Activated T-cell treated with anti-CD3 and anti-CD28 coated beads for 1 hour (primary cell): ENCODE results near the gene FBXW7.
"Not testable (repeated sequence)": the region's sequence is repeated elsewhere in the genome, so short reads cannot be mapped to it uniquely, and the experiment has no call there.

Source experiments
- DNase-seq: peaks from one replicate; pipeline ENCODE4 v3.0.0-alpha.2; 2020; ENCODE audit warnings: low read depth

The FBXW7 gene

DNA sequence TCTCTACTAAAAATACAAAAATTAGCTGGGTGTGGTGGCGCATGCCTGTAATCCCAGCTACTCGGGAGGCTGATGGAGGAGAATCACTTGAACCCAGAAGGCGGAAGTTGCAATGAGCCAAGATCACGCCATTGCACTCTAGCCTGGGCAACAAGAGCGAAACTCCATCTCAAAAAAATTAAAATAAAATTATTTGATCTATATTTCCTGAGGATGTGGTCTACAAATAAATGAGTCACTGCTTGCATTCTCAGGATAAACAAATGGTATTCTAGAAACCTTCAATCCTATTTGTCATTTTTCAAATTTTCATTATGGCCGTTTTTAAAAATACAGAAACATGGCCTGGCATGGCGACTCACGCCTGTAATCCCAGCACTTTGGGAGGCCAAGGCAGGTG is 8.6 kb upstream of the FBXW7 start:
- DNase-seq, result not testable (repeated sequence)

DNA sequence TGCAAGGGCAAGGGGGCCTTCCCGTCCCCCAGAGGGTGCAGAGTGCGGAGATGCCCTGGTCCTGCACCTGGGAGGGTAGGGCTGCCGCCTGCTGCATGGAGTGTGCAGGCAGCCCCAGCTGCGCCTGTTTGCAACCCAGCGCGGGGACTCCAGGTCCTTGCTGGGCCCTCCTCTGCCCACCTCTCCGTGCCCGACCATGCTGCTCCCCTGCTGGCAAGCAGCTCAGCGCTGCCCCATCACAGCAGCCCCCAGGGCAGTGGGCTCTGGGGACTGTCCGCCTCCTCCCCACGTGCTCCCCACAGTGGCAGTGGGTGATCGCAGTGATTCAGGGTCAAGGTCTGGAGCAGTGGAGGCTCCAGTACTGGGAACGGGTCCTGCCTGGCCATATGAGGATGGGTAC is 5.0 kb upstream of the FBXW7 start:
- DNase-seq, result no peak

DNA sequence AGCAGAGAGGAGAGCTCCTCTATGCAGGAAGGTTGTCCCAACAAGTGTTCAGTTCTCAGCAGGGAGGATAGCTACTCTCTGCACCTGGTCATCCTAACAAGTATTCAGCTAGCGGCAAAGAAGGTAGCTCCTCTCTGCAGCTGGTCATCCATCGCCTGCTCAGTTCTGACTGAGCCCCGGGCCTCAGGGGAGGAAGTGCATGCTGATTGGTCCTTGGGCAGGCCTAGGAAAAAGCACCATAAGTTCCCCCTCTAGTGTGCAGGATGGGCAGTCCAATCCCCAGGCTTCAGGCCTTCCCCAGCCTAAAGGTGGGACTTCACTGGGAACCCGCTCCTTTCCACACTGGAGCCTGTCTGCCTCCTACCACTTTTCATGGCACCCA is 4.4 kb upstream of the FBXW7 start:
- no peak for DNase-seq

DNA sequence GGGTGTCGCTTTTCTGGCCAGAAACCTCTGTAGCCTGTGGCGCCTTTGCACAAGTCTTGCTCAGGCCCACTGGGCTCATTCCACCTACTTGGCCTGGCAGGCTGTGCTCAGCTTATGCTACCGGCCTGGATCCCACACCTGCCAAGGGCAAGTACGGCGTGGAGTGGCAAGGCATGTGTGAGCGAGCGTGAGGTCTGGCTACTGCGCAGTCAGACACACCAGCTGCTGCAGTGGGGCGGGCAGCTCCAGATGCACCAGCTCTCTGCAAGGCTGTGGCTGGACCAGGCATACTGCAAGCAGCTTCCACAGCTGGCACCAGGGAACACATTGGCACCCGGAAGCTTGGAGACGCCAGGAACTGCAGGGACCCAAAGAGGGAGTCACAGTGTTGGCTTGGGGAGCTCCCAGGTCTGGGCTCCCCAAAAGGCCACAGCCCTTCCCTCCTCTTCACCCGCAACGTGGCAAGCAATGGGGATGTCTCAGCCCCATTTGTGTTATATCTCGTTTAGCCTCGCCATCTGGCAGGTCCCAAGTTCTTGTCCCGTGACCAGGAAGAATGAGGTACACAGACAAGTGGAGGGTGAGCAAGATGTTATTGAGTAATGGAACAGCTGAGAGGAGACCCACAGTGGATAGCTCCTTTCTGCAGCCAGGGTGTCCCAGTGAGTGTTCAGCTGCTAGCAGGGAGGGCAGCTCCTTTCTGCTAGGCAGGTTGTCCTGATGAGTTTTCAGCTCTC is 3.8 kb upstream of the FBXW7 start:
- DNase-seq, result no peak

DNA sequence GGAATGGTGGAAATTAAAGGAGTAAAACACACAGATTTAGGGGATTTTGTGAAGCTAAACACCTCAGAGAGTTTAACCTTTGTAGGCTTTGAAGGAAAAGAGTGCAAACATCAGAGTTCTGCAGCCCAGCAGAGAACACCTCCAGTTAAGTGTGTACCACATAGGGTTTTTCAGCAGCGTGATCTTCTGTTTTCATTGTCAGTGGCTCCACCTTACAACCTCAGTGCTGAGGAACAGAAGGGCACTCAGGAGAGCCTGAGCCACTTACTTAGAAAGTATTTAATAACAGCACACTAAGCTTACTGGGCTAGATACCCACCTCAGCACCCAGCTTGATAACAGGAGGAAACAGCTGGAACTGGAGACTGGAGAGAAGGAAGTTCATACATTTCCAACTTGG is 2.0 kb upstream of the FBXW7 start:
- DNase-seq, result no peak

DNA sequence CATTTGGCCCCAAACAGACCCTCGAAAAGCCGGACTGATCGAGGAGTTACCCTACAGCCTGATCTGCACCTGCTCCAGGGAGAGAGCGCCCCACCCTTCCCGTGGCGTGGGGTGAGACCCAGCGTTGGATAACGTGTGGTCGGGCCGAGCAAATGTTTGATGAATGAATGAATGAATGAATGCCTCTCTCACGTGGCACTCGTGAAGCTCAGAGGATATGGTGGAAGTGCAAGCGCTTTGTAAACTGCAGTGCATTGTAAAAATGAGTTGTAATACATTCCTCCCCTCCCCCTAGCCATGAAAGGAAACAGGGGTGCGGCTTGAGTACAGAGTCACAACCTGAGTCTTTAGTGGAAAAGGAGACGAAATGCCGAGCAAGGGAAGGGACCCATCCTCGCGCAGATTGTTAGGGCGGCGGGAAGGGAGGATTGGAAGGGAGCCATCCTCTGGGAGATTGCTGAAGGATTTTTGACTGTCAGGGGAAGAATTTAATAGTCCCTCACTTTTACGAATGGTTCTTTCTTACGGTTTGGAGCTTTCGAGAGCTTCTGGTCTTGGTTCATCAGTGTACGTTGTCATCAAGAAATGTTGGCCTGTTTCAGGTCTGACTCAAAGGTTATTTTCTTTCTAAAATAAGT is 772 bp upstream of the FBXW7 start:
- peak; percentile 54 for DNase-seq

DNA sequence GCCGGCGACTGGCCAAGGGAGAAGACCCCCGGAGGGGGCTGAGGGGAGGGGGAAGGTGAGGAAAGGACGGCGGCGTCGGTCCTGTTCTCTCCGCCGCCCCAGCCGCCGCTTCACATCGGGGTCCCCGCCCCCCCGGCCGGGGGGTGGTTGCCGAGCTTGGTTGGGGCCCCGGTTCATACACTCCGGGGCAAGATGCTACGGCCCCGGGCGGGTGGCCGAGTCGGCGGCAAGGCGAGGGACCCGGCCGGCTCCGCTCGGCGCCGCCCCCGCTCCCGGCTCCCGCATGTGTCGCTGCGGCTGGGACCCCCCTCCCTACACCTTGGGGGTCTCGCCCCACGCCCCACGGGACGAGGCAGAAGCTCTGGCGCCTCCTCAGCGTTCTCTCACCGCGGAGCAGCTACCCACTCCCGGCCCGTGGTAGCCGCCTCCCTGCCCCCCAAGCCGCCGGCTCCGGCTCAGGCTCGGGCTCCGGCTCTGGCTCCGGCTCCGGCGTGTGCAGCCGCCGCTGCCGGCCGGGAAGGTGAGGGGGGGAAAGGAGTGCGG is 461 bp downstream of the FBXW7 start:
- peak; percentile 19 for DNase-seq

DNA sequence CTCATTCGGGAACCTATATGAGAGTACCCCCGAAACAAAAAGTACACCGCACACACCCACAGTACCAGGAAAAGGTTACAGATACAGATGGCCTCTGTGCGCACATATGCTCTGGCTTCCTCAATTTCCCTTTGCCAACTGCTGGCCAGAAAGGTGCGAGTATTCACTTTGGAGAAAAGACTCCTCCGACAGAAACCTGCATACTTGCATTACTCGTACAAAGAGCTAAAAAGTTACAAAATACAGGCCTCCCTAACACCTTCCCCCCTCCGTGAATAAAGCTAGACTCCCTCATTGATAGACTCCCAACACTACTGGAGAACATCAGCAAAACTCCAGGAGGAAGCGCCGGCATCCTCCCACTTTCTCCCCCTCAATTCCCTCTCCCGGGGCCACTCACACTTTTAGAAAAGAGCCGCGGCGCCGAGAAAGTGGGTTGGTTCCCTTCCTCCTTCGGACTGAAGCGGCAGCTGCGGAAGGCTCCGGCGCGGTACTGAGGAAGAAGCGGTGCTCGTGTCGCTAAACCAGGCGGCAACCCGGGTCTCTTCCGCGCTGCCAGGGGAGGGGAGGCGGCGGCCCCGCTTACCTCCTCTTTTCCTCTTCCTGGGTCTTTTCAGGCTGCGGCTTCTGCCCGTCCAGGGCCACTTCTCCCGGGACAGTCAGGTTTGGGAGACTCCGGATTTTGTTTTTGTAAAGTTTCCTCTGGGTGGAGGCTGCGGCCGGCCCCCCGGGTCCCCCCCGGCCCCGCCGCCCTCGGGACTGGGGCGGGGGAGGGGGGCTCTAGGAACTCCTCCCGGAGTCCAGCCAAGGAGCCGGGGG is 1.1 kb downstream of the FBXW7 start:
- peak; percentile 39 for DNase-seq

DNA sequence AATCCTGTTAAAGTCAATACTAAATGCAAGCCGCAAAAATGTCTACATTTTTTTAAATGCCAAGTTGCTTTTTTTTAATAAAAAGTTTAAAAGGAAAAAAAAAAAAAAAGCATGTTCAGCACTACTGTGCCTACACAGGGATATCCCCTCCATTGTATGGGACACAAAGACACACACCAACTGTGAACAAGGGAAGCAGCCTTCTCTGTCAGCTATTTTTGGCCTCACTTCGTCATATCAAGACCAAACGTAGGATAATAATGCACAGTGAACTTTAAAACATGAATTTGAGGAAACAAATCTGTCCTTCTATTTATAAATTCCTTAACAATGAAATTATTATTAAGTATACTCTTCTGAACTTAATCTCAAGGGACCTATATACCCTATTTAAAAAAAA is 4.4 kb downstream of the FBXW7 start:
- DNase-seq, result no peak

DNA sequence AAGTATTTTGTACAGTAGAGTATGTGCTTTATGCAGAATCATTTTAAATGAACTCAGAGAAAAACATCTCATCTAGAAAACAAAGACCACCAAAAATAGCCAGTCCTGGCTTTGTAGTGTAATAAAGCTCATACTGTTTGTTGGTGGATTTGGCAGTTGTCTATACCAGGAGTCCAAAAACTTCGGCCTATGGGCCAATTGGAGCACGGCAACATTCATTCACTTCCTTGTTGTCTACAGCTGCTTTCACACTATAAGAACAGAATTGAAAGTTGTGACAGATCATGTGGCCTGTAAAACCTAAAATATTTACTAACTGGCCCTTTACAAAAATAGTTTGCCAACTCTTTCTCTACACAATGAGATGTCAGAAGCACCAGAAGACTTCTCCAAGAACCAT is 5.3 kb downstream of the FBXW7 start:
- no peak for DNase-seq

DNA sequence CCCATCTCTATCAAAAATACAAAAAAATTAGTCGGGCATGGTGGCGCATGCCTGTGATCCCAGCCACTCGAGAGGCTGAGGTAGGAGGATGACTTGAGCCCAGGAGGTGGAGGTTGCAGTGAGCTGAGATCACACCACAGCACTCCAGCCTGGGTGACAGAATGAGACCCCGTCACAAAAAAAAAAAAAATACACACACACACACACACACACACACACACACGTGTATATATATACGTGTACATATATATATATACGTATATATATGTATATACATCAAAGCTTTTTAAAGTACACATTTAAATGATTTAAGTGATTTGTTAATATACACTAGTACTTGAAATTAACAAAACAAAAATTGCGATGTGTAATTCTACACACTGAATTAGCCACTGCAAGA is 6.0 kb downstream of the FBXW7 start:
- no peak for DNase-seq

DNA sequence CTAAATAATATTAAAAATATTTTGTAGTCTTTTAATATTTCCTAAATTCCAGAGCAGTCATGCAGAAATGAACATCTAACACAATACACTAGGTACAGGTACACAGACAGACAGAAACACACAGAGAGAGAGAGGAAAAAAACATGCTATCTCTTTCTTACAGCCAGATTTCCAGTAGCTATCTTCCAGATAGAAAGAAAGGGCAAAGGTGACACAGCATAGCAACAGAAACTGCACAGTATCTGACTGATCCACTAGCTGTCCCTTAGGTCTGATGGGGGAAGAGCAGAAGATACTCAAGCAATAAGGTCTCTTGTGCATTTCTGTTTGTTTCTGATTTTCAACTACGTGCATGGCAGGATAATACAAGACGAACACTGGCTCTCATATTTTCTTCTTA is 7.8 kb downstream of the FBXW7 start:
- no peak for DNase-seq

DNA sequence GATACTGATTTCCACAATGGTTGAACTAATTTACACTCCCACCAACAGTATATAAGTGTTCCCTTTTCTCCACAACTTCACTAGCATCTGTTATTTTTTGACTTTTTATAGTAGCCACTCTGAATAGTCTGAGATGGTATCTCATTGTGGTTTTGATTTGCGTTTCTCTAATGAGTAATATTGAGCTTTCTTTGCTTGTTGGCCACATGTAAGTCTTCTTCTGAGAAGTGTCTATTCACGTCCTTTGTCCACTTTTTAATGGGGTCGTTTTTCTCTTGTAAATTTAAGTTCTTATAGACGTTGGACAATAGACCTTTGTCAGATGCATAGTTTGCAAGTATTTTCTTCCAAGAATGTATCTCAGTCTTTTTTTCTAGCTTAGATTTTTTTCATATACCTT is 10.0 kb downstream of the FBXW7 start:
- DNase-seq, result no peak

DNA sequence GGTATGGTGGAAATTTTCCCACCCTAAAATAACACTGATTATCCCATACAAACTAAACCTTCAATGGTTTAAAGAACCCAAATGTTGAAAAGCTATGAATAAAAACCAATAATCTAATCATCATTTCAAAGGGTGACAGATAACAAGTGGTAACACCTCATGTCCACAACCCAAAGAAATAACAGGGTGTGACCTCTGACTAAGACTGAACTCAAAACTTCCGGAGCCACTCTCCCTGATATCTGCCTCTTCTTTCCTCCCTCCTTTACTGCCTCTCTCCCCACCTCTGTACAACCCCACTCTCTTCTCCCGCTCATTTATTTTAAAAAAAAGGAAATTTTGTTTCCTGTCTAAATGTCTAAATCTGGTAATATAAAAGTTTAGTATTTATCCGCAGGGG is 11.5 kb downstream of the FBXW7 start:
- no peak for DNase-seq

DNA sequence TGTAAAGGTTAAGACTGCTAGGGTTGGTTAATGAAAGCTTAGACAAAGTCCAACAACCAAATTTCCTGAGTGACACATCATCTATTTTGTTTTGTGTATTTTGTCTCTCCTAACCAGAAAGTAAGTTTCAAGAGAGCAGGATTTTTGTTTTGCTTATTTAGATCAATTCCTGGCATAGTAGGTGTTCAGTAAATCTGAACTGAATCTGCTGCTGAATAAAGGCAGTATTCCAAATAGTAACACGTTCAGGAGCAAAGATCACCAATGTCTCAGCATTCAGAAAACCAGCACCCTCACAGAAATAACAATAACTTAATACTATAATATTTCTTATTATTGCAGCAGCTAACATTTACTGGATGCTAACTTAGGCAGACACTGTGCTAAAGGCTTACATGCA is 12.2 kb downstream of the FBXW7 start:
- DNase-seq, result no peak

DNA sequence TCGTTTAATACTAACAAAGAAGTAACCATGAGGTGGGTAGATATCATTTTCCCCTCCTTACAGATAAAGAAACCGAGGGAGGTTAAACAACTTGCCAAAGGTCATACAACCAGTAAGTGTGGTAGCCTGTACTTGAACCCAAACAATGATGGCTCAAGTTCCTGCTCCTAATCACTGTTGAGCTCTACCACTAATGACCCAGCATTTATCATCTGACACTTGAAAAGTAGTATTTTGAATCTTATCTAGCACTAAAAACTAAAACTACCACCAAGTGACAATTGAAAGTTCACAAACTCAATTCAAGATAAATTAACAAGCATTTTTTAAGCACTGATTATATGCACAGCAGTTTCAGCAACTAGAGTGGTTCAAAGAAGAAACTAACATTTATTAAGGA is 13.1 kb downstream of the FBXW7 start:
- DNase-seq, result no peak

DNA sequence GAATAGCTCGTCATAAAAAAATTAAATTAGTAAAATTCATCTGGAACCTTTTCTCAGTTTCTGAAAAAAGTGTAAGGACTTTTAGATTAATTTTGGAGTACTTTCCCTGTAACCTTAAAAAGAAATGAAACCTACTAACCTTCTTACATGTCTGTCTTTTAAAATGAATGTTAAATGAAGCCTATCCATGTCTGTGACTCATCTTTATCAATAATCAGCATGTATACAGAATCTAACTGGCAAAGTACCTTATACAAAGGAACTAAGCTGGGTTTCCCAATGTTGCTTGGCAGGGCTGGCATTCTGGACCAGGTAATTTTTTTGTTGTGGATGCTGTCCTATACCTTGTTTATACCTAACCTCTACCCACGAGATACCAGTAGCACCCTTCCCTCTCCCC is 13.6 kb downstream of the FBXW7 start:
- DNase-seq, result no peak

DNA sequence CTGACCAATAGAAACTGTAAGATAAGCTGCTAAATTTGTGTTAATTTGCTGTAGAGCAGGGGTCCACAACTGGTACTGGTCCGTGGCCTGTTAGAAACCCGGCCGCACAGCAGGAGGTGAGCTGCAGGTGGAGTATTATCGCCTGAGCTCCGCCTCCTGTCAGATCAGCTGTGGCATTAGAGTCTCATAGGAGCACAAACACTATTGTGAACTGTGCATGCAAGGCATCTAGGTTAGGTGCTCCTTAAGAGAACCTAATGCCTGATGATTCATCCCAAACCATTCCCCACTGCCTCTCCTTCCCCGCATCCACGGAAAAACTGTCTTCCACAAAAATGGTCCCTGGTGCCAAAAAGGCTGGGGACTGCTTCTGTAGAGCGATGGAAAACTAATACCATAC is 19.7 kb downstream of the FBXW7 start:
- DNase-seq, result no peak

DNA sequence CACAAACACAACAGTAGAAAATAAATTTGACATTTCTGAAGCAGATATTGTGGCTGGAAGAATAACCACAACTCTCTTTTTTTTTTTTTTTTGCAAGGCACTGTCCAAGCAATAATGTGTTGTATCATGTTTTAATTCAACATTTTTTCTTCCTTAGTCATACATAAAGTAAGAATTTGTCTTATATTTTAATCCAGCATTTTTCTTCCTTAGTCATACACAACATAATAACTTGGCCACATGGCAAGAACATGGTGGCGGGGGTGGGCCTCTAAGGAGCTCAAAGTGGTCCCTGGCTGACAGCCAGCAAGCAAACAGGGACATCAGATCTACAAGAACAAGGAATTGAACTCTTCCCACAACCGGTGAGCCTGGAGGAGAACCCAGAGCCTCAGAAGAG is 20.2 kb downstream of the FBXW7 start:
- DNase-seq, result no peak

DNA sequence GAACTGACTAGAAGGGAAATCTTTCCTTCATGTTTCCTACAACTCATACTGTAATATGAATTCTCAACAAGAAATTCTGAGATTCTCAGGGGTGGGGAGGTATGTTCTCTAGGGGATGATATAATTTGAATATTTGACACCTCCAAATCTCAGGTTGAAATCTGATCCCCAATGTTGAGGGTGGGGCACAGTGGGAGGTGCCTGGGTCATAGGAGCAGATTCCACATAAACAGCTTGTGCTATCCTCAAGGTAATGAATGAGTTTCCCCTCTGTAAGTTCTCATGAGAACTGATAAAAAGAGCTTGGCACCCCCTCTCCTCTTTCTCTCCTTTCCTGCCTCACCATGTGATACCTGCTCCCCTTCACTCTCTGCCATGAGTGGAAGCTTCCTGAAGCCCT is 21.5 kb downstream of the FBXW7 start:
- DNase-seq, result no peak

DNA sequence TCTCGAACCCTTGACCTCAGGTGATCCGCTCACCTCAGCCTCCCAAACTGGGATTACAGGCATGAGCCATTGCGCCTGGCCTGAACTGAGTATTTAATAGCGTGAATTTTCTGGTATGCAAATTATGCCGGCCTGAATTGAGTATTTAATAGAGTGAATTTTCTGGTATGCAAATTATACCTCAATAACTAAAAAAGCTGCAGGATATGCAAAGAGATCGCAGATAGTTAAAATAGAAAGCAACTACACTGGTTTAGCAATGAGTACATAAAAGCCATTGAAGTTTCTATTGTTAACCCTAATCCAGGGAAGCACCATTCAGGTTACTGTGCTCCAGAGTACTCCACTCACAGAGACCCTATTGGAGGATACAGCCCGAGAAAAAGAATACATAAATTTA is 22.8 kb downstream of the FBXW7 start:
- no peak for DNase-seq

DNA sequence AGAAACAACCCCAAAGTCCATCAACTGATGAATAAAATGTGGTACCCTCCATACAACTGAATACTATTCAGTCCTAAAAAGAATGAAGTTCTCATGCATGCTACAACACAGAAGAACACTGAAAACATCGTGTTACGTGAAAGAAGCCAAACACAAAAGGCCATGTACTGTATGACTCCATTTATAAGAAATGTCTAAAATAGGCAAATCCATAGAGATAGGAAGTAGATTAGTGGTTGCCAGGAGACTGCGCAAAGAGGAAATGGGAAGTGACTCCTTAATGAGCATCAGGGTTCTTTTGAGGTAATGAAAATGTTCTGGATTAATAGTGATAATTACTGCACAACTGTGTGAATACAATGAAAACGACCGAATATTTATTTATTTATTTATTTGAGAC is 23.4 kb downstream of the FBXW7 start:
- DNase-seq, result no peak
